GM18505 (cell line): ENCODE data around the gene DCLK2.

ENCODE experiments used
- ATAC-seq: cut with Tn5 transposase; IDR thresholded peaks from one replicate; pipeline ENCODE4 v1.9.1; 2021; ENCODE audit not compliant: unreplicated experiment
- POLR2A ChIP-seq: IDR thresholded peaks from 4 replicates; pipeline ENCODE4 v1.6.1; 2011; ENCODE audit warnings: borderline replicate concordance; ENCODE audit not compliant: insufficient read depth, insufficient read length; ENCODE audit errors: extremely low read depth

The DCLK2 gene

DNA sequence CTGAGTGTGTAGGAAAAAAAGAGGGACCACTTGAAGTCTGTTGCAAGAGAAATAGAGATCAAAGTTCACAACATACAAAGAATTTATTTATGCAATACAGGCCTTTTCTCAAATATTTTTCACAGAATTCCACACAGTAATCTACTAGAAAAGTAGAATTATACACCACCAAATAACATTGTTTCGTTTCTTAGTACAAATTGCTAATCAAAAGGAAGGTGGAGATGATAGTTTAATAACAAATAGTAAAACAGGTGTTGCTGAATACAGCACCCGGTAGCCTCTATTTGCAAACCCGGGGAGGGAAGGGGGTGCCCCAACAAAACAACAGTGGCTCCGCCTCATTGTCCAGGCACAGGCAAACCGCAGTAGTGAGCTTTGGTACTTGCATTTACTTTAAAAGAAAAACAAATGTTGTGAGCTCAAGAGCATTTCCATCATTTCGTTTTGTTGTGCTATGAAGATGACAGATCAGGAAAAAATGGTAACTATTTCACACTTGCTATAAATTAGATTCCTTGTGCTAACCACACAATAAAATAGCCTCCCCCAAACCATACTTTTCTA is 186.4 kb downstream of the DCLK2 start:
- no peak for TF ChIP-seq POLR2A
- no peak for ATAC-seq

DNA sequence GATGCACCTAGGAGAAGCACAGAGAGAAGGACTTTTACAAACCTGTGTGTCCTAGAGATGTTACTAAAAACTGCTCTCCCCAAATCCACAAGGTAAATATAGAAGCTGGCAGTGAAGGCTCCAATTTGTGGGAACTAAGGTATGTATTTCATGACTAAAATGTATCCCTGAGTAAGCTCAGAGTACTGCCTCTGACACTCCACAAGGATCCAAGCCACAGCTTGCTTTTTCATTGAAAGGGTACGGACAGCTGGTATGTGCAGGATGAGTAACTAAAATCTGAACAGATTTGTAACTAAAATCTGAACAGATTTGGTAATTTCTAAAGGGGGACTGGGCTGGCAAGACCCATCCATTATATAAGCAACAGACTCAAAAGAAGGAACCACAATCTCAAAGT is 187.6 kb downstream of the DCLK2 start:
- no peak for TF ChIP-seq POLR2A
- ATAC-seq, result no peak

DNA sequence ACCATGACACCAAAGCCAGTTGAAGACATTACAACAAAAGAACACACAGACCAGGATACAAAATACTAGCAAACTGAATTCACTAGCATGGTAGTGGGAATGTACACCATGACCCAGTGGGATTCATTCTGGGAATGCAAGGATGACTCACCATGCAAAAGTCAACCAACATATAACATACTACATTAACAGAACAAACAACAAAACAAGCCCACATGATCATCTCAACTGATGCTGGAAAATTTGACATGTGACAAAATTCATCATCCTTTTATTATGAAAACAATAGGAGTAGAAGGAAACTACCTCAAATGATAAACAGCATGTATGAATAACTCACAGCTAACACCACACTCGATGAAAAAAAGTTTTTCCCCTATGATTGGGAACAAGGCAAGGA is 190.2 kb downstream of the DCLK2 start:
- no peak for ATAC-seq
- no peak for TF ChIP-seq POLR2A

DNA sequence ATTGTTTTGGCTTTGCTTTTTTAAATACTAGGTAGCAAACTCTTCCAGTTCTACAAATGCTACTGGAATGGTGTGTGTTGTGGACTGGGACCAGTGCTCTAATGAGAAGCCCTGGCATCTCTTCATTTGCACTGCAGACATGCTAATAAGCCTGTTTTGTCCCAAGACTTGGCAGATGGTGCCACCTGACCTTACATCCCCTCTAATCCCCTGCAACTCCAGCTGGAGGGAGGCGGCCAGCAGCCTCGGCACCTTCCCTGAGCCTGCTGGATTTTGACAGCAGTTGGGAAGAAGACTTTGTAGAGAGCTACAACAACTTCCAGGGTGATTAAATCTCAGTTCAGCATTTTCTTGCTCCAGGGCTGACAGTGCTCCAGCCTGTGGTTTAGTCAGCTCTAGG is 200.0 kb downstream of the DCLK2 start:
- no peak for ATAC-seq
- TF ChIP-seq POLR2A, result no peak

DNA sequence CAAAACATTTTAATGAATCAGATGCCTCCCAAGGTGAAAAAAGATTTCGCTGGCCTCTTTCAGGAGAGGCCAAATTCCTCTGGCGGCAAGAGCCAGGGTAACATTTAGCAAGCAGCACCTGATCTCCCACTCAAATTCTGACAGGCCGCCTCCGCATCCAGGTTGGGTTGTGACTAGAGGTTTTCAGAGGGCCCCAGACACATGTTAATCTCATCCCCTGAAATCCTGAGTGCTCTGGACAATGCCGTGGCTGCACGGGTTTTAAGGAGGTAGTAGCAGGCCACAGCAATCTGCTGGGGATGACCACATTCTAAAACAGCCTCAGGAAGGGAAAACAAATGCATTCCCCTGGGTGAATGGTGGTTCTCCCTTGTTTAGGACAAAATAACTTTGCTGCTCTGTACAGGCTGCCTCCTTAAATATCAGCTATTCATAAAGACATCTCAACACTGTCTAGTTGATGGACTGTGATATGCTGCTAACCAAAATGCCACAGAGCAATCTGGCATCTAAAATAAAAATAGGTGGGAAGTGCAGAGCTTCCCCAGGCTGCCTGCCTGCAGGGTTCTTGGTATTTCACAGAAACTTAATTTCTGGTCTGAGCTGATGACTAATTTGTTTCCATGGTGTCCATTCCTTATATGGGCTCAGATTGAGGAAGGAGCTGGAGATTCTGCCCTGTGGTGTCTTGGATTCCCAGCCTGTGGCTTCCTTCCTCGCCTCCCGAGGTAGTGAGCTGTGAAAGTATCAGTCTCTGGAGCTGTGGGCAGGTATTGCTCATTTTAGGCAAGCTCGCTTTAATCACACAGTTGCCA is 202.0 kb downstream of the DCLK2 start:
- TF ChIP-seq POLR2A, result no peak
- no peak for ATAC-seq

DNA sequence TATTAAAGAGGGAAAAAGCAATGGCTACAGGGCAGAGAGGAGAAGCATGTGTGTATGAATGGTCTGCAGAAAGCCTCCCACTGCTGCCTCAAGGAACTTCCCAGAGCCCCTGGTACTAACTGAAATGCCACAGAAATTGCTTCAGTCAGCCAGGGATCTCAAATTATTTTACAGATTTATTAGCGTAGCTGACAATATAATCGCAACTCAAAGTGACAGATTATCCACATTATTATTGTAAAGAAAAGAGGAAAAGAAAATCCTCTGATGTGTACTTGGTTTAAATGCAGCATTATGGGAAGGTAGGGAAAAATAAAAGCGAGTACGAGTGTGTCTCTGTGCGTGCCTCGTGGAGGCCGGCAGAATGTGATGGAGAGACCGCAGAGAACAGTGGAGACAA is 202.7 kb downstream of the DCLK2 start:
- TF ChIP-seq POLR2A, result no peak
- no peak for ATAC-seq

DNA sequence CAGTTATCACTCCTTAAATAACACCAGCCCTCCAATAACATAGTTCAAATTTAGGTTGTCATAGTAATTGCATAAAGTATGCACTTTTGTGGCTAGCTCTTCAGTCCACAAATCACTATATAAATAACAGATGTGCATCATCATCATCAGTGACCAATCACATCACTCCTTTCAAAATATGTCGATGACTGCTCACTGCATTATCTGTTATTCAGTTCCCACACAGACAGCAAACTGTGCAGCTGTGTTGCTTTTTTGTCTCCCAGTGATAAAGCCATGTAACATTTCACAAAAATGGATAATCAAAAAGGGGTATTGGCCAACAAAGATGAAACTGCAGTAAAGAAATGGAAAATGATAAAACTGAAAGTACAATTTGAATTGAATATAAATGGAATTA is 205.4 kb downstream of the DCLK2 start:
- no peak for TF ChIP-seq POLR2A
- no peak for ATAC-seq

DNA sequence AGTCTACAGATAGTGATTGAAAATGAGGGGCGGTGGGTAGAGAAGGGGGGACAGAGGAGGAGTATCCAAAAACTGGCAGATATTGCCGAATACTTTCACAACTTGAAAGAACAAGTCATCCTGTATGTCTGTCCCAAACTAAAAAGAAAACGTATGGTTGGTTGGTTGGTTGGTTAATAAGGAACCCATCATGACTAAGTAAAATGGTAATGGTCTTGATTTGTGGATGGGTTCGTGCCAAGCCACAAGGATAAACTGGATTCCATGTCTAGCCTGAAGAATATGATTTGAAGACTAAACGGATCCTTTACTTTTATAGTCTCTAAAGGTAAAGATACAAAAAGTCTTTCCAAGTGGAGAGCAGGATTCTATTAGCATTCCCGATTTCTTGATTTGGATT is 208.4 kb downstream of the DCLK2 start:
- ATAC-seq, result no peak
- TF ChIP-seq POLR2A, result no peak

DNA sequence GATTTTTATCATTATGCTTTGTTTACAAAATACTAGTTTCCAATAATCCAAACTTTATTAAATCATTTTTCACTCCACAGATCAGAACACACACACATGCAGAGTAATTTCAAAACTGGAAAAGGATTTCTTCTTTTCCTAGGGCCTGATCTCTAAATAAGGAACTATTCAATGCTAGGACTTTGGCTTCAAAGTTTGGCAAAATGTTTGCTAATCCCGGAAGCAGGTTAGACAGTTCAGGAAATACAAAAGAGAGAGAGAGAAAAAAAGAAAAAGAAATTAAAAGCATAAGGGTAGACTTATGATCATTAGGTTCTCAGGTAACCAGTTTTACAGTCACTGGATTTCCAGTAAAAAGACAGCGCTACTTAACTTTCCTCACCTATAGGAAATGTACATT is 211.0 kb downstream of the DCLK2 start:
- ATAC-seq, result no peak
- no peak for TF ChIP-seq POLR2A

DNA sequence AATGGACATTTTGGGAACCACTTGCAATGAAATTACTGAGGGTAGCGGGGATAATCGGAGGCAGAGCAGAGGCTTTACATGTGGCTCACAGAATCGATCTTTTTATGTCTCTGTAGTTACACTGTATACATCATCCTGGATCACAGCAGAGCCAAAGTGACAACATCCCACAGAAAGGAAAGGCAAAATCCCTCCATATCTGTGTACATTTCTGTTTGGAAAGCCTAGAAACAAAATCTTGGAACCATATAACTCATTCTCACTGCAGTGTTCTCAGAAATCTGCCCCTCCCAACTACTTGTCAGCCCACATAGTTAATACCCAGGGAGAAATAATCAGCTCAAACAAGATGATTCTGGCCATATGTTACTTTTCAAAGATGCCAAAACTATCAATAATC is 211.6 kb downstream of the DCLK2 start:
- no peak for ATAC-seq
- TF ChIP-seq POLR2A, result no peak

DNA sequence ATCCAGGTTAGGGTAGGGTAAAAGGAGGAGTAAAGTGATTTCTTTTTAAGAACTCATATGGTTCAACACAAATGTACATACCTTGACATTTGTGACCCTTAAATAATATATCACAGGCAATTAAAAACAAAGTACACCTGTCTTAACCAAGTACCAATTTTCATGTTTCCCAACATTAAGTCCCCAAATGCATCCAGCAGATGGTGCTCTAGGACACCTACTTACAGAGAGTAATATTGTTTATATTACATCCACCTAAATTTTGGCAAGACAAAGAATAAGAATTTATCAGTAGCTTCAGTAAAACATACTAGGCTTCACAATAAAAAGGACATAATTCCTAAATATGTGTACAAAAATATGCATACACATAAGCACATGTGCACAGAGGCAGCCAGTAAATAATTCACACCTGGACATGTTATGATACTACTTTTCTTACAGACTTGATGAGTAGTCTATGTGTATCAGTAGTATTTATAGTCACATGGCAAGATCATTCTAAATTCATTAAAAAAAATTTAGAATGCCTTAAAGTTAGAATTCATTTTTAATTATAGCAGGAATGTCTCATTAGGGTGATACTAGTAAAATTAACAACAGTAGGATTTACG is 219.7 kb downstream of the DCLK2 start:
- no peak for TF ChIP-seq POLR2A
- ATAC-seq, result no peak

DNA sequence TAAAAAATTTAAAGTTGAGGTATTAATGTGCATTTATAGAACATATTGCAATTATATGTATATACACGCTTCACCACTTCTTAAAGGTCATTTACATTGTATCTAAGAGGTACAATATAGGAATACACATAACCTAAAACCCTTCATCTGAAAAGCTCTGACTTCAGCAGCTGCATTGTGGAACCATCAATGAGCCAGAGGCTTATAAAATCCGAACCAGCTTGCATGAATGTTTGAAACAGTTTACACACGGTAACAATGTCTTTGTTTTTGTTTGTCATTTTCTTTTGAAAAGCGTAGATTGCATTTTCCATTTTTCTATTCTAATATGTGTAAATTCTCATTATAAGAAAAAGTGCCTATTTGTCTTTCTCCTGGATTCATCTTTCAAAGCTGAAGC is 221.6 kb downstream of the DCLK2 start:
- ATAC-seq, result no peak
- TF ChIP-seq POLR2A, result no peak

DNA sequence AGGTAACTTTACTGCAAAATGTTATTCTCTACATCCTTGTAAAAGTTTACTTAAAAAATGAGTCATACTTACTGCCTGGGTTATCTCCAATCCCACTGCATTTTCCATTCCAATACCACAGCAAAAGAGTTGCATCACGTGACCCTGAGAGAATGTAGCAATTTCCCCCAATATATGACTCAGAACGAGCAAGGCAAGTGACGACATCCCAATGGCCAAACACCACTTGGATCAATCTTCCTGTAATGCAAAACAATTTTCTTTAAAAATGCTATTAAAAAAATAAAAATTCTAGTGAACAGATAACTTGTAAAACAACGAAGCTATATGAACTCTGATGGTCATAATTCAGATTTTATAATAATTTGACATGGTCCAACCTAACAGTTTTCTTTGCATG is 224.3 kb downstream of the DCLK2 start:
- no peak for ATAC-seq
- no peak for TF ChIP-seq POLR2A

DNA sequence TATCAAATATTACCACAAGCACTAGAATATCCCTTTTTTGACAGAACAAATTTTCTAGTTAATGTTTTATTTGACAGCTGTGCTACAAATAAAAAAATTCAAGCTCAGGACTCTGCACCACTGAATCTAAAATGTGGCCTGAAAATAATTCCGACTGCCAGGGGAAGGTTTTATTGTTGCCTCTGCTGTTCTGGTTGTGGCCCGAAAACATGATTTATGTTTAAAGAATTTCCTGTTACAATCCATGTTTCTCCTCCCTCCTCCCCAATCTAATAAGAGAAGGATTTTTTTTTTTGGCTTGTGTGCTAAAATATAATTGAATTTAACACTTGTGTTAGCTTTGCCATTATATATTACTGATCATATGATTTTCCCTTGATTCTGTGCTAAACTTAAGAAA is 227.8 kb downstream of the DCLK2 start:
- ATAC-seq, result no peak
- no peak for TF ChIP-seq POLR2A
